DMS79 (cell line): ENCODE data around the gene PLEKHJ1.
"Not testable (repeated sequence)": the region's sequence is repeated elsewhere in the genome, so short reads cannot be mapped to it uniquely, and the experiment has no call there.

Experiments
- DNase-seq: peaks from one replicate; lab custom pipeline; 2025; lab: John Stamatoyannopoulos, UW

PLEKHJ1 gene

GRCh38 chr19:2219726-2220125, 16.4 kb downstream of the PLEKHJ1 start:
- no peak for DNase-seq

- DNase-seq = no peak
Observed at GRCh38 chr19:2217591-2217990, 18.5 kb downstream of the PLEKHJ1 start.

GRCh38 chr19:2216361-2217225, 19.5 kb downstream of the PLEKHJ1 start:
- no peak for DNase-seq

GRCh38 chr19:2215281-2215751, 20.8 kb downstream of the PLEKHJ1 start:
- no peak for DNase-seq

- no peak for DNase-seq
Observed at GRCh38 chr19:2214251-2214650, 21.9 kb downstream of the PLEKHJ1 start.

GRCh38 chr19:2213799-2214198, 22.3 kb downstream of the PLEKHJ1 start:
- no peak for DNase-seq

GRCh38 chr19:2212861-2213711, 23.0 kb downstream of the PLEKHJ1 start:
- no peak for DNase-seq

GRCh38 chr19:2210987-2211740, 25.0 kb downstream of the PLEKHJ1 start:
- DNase-seq = no peak

GRCh38 chr19:2210206-2210605, 25.9 kb downstream of the PLEKHJ1 start:
- no peak for DNase-seq

GRCh38 chr19:2209408-2209807, 26.7 kb downstream of the PLEKHJ1 start:
- DNase-seq = no peak

- no peak for DNase-seq
Observed at GRCh38 chr19:2208975-2209374, 27.2 kb downstream of the PLEKHJ1 start.

GRCh38 chr19:2207991-2208860, 27.9 kb downstream of the PLEKHJ1 start:
- DNase-seq = no peak

- DNase-seq = no peak
Observed at GRCh38 chr19:2207008-2207407, 29.1 kb downstream of the PLEKHJ1 start.

- no peak for DNase-seq
Observed at GRCh38 chr19:2202366-2202765, 33.8 kb downstream of the PLEKHJ1 start.

- no peak for DNase-seq
Observed at GRCh38 chr19:2201473-2202148, 34.5 kb downstream of the PLEKHJ1 start.

GRCh38 chr19:2200624-2201294, 35.4 kb downstream of the PLEKHJ1 start:
- not testable (repeated sequence) for DNase-seq

- no peak for DNase-seq
Observed at GRCh38 chr19:2199861-2200623, 36.1 kb downstream of the PLEKHJ1 start.

GRCh38 chr19:2199215-2199614, 36.9 kb downstream of the PLEKHJ1 start:
- DNase-seq = no peak

- no peak for DNase-seq
Observed at GRCh38 chr19:2198317-2198716, 37.8 kb downstream of the PLEKHJ1 start.
